ENCODE results near the gene CELF1.

The CELF1 gene

DNA sequence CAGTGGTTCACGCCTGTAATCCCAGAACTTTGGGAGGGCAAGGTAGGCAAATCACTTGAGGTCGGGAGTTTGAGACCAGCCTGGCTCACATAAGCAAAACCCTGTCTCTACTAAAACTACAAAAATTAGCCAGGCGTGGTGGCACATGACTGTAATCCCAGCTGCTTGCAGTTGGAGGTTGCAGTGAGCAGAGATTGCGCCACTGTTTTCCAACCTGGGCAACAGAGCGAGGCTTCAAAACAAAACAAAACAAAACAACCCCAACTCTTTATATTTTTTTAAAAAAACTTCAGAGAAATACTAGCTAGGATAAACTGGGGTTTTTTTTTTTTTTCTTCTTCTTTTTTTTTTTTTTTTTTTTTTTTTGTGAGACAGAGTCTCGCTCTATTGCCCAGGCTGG lies 72.2 kb downstream of the CELF1 start:
- no peak for DNase-seq

DNA sequence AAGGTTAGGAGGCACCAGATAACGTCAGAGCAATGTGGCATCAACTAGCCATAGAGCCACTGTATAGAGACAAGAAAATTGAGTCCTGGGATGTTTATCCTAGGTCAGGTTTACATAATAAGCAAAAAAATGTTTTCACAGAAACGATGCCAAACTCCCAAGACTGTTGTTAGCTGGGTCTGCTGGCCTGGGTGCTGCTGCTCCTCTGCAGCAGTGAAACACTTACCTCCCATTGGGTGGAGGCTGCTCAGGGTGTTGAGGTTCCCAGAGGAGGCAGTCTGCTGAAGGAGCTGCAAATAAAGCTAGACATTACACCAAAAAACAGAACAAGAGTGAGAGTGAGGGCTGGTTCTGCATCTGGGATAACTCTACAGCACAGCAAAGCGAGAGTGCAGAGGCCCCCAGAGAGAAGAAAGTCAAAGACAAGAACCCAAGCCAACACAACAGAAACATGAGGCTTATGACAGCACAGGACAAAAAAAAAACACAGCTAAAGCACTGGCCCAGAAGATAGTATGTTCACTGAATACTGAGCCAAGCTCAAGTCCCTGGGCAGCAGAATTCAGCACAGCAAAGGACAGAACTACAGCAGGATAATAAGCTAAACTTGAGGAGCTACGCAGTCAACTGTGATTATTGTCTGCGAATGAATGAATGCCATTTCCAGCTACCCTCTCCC lies 74.1 kb downstream of the CELF1 start:
- DNase-seq, result no peak

- DNase-seq, result no peak
These were observed 75.2 kb downstream of the CELF1 start for GRCh38 chr11:47477753-47478152.

GRCh38 chr11:47477323-47477722 lies 75.6 kb downstream of the CELF1 start:
- no peak for DNase-seq

DNA sequence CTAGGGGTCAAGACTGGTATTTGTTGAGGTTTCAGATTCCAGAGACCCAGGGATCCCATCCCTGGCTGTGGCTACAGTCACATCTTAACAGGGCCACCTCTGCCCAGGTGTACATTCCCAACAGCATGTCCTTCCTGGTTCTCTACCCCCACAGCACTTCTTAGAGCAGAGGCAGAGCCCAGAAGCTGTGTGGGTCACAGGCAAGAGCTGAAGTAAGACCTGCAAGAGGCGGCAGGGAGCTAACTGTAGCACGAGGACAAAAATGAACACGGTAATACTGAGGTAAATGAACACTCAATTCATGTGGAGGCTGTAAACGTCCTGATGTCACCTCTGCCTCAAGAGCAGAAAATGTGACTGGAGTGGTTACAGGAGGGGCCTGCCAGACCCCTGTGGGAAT lies 82.3 kb downstream of the CELF1 start:
- DNase-seq, result no peak

DNA sequence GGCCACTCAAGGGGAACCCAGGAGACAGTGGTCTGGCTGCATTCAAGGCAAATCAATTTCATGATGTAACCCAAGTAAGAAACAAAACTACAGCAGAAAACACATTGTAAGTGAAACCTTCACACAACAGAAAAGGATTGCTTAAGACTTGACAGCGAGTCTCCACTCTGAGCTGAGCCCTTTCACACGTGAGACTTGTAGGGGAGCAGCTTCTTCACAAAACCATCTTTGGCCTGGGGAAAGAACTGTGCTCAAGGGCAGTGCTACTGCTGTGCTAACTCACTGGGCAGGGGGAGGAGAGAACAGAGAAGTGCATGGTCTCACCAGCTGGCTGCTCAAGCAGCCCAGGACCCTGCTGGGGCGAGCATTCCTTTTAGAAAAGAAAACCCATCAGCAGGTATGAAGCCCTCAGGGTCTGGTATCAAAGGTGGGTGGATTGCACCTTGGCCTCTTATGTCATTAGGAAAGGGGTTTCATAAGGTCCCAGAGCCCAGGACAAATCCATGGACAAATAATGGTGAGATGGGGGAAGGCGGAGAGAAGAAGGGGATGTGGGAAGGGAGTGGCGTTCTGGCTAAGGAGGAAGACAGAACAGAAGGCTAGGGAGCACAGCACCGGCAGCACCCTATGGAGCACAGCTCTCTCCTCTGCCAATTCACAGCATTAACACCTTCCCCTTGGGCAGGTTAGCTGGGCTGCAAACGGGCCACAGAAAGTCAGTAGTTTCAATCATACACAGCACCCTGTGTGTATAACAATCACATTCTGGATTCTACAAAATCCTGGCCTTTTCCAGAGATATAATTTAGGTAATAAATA lies 83.4 kb downstream of the CELF1 start:
- no peak for DNase-seq

DNA sequence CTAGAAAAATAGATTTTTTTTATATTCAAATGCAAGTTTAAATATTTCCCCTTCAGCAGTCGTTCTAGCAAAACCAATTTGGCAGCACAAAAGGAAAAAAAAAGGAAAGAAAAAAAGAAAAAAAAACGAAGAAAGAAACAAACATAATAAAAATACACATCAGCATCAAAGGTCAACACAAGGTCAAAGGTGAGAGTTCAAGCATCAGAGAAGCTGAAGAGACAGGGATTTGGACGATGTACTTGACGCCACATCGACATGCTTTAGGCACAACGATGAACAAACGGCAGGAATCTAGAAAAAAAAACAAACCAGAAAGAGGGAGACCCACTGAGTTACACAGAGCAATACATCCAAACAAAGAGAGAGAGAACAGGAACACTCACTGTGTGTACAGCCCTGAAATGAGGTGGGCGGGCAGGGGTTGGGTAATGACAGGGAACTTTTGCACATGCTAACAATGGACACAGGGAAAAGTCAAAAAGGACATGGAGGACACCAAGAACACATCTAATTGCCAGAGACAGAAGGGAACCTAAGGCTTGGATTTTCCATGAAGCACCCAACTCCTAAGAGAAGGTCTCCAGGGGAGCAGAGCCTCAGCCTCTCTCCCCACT lies 84.2 kb downstream of the CELF1 start:
- DNase-seq, result no peak

DNA sequence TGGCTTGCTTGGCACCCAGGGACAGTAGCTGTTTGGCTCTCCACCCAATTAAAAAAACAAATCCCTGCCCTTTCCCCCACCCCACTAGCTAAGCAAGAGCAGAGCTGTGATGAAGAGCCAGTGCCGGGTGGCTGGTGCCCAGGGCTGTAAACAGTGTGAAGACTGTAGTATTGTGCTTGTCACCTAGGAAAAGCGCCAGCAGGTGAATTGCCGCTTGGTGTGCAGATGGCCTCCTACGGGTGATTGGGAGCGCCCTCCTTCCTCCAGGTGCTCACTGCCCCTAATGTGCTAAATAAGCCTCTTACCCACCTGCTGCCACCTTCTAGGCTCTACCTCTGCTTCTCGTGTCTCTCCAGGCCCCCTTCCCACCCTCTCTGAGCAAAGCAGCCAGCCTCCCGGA lies 85.6 kb downstream of the CELF1 start:
- no peak for DNase-seq

- DNase-seq, result no peak
These were observed 86.2 kb downstream of the CELF1 start for GRCh38 chr11:47466701-47467250.

- DNase-seq, result no peak
These were observed 86.7 kb downstream of the CELF1 start for GRCh38 chr11:47466201-47466600.

- DNase-seq, result no peak
These were observed 88.4 kb downstream of the CELF1 start for GRCh38 chr11:47464483-47464882.

- DNase-seq, result no peak
These were observed 91.1 kb downstream of the CELF1 start for GRCh38 chr11:47461876-47462275.

GRCh38 chr11:47460571-47461235 lies 92.2 kb downstream of the CELF1 start:
- no peak for DNase-seq

DNA sequence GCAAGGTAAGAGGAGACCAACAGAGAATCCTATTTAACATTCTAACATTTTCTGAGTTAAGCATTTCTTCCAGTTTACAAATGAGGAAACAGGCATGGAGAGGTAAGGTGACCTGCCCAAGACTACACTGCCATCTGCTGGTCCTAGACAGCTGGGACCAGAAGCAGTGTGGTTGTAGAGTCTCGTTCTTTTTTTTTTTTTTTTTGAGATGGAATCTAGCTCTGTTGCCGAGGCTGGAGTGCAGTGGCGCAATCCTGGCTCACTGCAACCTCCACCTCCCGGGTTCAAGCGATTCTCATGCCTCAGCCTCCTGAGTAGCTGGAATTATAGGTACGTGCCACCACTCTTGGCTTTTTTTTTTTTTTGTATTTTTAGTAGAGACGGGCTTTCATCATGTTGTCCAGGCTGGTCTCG lies 98.7 kb downstream of the CELF1 start:
- DNase-seq, result peak; percentile 62

DNA sequence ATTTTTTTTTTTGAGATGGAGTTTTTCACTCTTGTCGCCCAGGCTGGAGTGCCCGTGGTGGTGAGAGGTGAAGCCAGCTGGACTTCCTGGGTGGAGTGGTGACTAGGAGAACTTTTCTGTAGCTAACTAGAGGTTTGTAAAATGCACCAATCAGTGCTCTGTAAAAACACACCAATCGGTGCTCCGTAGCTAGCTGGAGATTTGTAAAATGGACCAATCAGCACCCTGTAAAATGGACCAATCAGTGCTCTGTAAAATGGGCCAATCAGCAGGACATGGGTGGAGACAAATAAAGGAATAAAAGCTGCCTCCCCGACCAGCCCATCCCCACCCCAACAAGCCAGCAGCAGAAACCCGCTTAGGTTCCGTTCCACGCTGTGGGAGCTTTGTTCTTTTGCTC lies 99.6 kb downstream of the CELF1 start:
- DNase-seq, result no peak

GRCh38 chr11:47451990-47452389 lies 100.9 kb downstream of the CELF1 start:
- DNase-seq, result no peak

- no peak for DNase-seq
These were observed 101.5 kb downstream of the CELF1 start for GRCh38 chr11:47451436-47451835.

DNA sequence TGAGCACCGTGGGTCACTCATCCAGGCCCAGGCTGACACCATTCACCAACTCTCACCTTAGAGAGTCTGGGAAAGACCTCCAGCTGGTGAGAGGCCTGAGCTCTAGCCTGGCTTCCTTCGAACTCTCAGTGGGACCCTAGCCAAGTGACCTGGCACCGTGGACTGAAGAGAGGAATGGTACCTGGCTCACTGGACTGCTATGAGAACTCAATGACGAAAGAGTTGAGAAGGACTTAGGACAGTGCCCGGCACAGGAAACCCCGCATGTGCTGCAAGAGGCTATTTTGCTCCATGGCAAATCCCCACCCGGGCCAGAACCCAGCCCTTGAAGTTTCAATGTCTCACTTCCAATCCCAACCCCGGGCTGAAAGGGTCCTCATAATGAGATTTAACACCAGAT lies 103.4 kb downstream of the CELF1 start:
- DNase-seq, result no peak

DNA sequence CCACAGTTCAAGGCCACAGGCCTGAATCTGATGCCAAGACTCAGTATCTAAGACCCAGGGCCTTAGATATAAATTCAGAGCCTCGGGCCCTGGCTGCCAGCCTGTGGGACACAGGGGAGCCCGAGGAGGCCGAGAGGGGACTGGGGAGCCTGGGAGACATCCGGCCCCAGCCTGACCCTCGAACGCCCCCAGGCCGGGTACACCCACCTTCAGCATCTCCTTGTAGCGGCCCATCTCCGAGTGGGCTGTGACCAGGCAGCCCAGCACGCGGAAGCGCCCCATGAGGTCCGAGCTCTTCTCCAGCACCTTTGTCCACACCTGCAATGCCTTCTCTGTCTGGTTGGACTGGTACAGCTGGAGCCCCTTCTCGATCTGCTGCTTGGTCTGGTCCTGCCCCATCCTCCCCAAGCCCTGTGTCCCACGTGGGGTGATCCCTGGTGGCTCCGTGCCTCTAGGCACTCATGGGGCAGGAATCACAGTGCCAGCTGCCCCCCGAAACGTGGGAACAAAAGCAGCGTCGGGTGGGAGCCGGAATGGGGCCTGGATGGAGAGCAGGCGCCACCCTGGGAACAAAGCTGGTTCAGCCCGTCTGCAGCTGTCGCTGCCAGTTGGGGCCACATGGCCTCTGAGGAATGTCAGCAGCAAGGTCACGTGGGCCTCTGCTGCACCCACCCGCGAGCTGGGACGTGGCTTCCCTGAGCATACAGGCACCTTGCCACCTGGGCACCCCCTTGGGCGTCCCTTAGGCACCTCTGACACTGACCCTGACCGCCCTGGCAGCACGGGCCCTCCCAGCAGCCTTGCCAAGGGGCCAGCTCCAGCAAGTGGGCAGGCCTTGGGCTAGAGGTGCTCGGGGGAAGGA lies 104.1 kb downstream of the CELF1 start, which contains the start of gene RAPSN:
RAPSN (minus strand) TSS at position 571 of the 862 bp plus-strand sequence; CDS start at position 399, 172 bp downstream.
- DNase-seq, result no peak

DNA sequence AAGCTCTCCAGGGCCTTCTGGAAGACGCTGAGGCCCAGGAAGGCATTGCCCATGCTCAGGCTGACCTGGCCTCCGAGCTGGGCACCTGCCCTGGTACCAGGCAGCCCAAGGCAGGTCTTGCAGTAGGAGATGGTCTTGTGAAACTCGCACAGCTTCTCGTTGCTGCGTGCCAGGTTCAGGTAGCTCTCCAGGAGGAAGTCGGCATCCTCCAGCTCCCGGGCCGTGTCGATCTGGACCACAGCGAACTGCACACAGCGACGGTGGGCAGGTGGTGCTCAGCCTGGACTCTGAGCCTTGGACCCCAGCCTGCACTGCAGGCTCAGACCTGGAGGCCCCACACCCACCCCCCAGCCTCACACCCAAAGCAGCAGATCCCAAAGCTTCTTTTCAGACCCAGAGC lies 105.0 kb downstream of the CELF1 start:
- no peak for DNase-seq

DNA sequence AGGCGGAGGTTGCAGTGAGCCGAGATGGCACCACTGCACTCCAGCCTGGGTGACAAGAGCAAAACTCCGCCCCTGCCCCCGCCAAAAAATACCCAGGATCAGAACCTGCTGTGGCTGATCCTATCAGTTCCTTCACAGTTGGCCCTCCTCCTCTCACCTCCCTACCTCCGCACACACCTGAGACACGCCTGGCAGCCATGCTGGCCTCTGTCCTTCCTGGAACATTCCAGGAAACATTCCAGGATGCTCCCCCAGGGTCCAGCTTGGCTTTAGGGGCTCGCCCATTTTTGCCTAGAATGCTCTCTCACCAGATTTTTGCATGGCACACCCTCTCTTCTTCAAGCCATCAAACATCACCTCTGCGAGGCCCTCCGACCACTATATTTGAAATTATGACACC lies 106.1 kb downstream of the CELF1 start:
- DNase-seq, result no peak

- DNase-seq, result no peak
These were observed 107.1 kb downstream of the CELF1 start for GRCh38 chr11:47445840-47446239.

Data from effector CD4-positive, alpha-beta T cell (primary cell).